ENCODE data around the gene MUC5B.
"Not testable (repeated sequence)": the region's sequence is repeated elsewhere in the genome, so short reads cannot be mapped to it uniquely, and the experiment has no call there.

DNA sequence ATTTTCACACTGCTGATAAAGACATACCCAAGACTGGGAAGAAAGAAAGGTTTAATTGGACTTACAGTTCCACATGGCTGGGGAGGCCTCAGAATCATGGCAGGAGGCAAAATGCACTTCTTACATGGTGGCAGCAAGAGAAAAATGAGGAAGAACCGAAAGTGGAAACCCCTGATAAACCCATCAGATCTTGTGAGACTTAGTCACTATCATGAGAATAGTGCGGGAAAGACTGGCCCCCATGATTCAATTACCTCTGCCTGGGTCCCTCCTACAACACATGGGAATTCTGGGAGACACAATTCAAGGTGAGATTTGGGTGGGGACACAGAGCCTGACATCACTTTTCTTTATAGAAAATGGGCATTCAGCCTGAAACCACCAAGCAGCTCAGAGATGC, 44.1 kb downstream of the MUC5B start:
- TF ChIP-seq, protein P1, sequence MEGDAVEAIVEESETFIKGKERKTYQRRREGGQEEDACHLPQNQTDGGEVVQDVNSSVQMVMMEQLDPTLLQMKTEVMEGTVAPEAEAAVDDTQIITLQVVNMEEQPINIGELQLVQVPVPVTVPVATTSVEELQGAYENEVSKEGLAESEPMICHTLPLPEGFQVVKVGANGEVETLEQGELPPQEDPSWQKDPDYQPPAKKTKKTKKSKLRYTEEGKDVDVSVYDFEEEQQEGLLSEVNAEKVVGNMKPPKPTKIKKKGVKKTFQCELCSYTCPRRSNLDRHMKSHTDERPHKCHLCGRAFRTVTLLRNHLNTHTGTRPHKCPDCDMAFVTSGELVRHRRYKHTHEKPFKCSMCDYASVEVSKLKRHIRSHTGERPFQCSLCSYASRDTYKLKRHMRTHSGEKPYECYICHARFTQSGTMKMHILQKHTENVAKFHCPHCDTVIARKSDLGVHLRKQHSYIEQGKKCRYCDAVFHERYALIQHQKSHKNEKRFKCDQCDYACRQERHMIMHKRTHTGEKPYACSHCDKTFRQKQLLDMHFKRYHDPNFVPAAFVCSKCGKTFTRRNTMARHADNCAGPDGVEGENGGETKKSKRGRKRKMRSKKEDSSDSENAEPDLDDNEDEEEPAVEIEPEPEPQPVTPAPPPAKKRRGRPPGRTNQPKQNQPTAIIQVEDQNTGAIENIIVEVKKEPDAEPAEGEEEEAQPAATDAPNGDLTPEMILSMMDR (IDR thresholded peaks at IDR 0.05): not testable (repeated sequence)
- TF ChIP-seq EZH2 (IDR thresholded peaks at IDR 0.05; ENCODE audit: borderline replicate concordance, insufficient read depth, low read depth, low read length, poor library complexity, severe bottlenecking): not testable (repeated sequence)

Data from B cell (primary cell).